Suprapubic skin (tissue), 4 donors: Measurements from ENCODE around the gene ROR2.

Experiments
- CTCF ChIP-seq, 2 donors: fragments of 200-600 bp in 1 of 2; fragments of 450-650 bp in 1 of 2; sonication (generic) in 1 of 2; IDR thresholded peaks; one replicate each; pipeline ENCODE4 v1.5.1; 2016 to 2019; ENCODE audit warnings: antibody characterized with exemption in 2 of 2, mild to moderate bottlenecking in 1 of 2, moderate library complexity in 1 of 2
- EP300 ChIP-seq: sonication (generic); formaldehyde crosslinking; IDR thresholded peaks from one replicate; pipeline ENCODE4 v1.6.1; 2017; ENCODE audit warnings: antibody characterized with exemption
- POLR2A ChIP-seq, 2 donors: fragments of 450-650 bp; IDR thresholded peaks; one replicate each; pipeline ENCODE4 v1.6.1; 2017; ENCODE audit warnings: antibody characterized with exemption in 2 of 2, mild to moderate bottlenecking in 2 of 2, moderate library complexity in 2 of 2
- POLR2AphosphoS5 ChIP-seq, 3 donors: sonication (generic); formaldehyde crosslinking; IDR thresholded peaks; one replicate each; pipeline ENCODE4 v1.6.1; 2017; ENCODE audit warnings: antibody characterized with exemption in 3 of 3

GRCh38 chr9:91852801-91853347, 97.2 kb downstream of the ROR2 start:
- TF ChIP-seq CTCF (IDR thresholded peaks at IDR 0.05) = no peak
- no peak for TF ChIP-seq POLR2A (IDR thresholded peaks at IDR 0.05)
- TF ChIP-seq POLR2AphosphoS5 (IDR thresholded peaks at IDR 0.05) = no peak
- no peak for TF ChIP-seq EP300
